Spleen (tissue), 11 donors: ENCODE data around the gene PPARA. TPM values are rescaled to one million over a fixed set of nuclear protein-coding genes. Genes with fewer than 3 reads are reported as not detected.

Source experiments
- DNase-seq: peaks from one replicate; pipeline ENCODE4 v3.0.0-alpha.2; 2020
- H3K27ac ChIP-seq, 8 donors: fragments of 200-600 bp; sonication (generic) in 7 of 8; 1 replicate in 4 of 8; 2 replicates in 4 of 8; pipeline versions ENCODE4 v1.5.0 to v1.8.0; 2016 to 2021; ENCODE audit warnings: inconsistent platforms in 4 of 8, mild to moderate bottlenecking in 4 of 8, moderate library complexity in 1 of 8
- H3K27me3 ChIP-seq, 7 donors: fragments of 200-600 bp; sonication (generic) in 6 of 7; replicated peaks in 1 of 7; 1 replicate in 4 of 7; 2 replicates in 3 of 7; pipeline versions ENCODE4 v1.5.0 to v1.8.0; 2016 to 2021; ENCODE audit warnings: inconsistent platforms in 3 of 7, mild to moderate bottlenecking in 1 of 7
- H3K36me3 ChIP-seq, 6 donors: fragments of 200-600 bp; sonication (generic) in 5 of 6; 1 replicate in 4 of 6; 2 replicates in 2 of 6; pipeline versions ENCODE4 v1.5.0 to v1.8.0; 2016 to 2021; ENCODE audit warnings: inconsistent platforms in 2 of 6
- H3K4me1 ChIP-seq, 6 donors: fragments of 200-600 bp; sonication (generic) in 5 of 6; 1 replicate in 3 of 6; 2 replicates in 3 of 6; pipeline versions ENCODE4 v1.5.0 to v1.8.0; 2016 to 2021; ENCODE audit warnings: inconsistent platforms in 3 of 6
- H3K4me3 ChIP-seq, 8 donors: fragments of 200-600 bp; sonication (generic) in 7 of 8; 1 replicate in 4 of 8; 2 replicates in 4 of 8; pipeline versions ENCODE4 v1.5.0 to v1.8.0; 2016 to 2021; ENCODE audit warnings: inconsistent platforms in 4 of 8, mild to moderate bottlenecking in 4 of 8, moderate library complexity in 2 of 8
- H3K9me3 ChIP-seq, 8 donors: fragments of 200-600 bp; sonication (generic) in 7 of 8; 1 replicate in 4 of 8; 2 replicates in 4 of 8; pipeline versions ENCODE4 v1.5.0 to v1.8.0; 2016 to 2021; ENCODE audit warnings: inconsistent platforms in 4 of 8
- CTCF ChIP-seq, 11 experiments: fragments of 200-600 bp in 7 of 11; fragments of 450-650 bp in 4 of 11; sonication (generic) in 4 of 11; IDR thresholded peaks in 8 of 11; conservative IDR thresholded peaks in 3 of 11; 1 replicate in 7 of 11; 2 replicates in 4 of 11; pipeline versions ENCODE4 v1.4.0 to v1.8.0; 2016 to 2021; ENCODE audit warnings: antibody characterized with exemption in 11 of 11, inconsistent platforms in 4 of 11, mild to moderate bottlenecking in 1 of 11
- POLR2A ChIP-seq, 3 donors: fragments of 450-650 bp; IDR thresholded peaks; one replicate each; pipeline ENCODE4 v1.5.1; 2017; ENCODE audit warnings: antibody characterized with exemption in 3 of 3, mild to moderate bottlenecking in 1 of 3
- POLR2AphosphoS5 ChIP-seq, 3 donors: sonication (generic); formaldehyde crosslinking; IDR thresholded peaks; one replicate each; pipeline ENCODE4 v1.5.1; 2017; ENCODE audit warnings: antibody characterized with exemption in 3 of 3
- WGBS, 5 donors: extraction: QIAGEN DNeasy Blood & Tissue Kit in 3 of 5; methylation state at CpG; one replicate each; pipeline versions ENCODE4 v1.1.5 to v1.1.7; 2013 to 2018; 5-methylcytosine and 5-hydroxymethylcytosine counted together
- intact Hi-C: fragments of 100-400 bp; cut with DNase I; formaldehyde crosslinking; loops from one replicate; pipeline ENCODE4 v1.15.0; 2023; ENCODE audit warnings: low total_unique reads
- polyA plus RNA-seq, 3 donors: library from polyadenylated mRNA; stranded (reverse); fragments of 200-250 nt; gene quantifications; one replicate each; pipeline ENCODE4 v1.2.1, GENCODE V29; 2013
- total RNA-seq, 7 donors: library from RNA; depleted of rRNA in 3 of 7; stranded (reverse); fragments of >200 nt in 3 of 7; fragmentation: NEBNext Ultra II Directional in 4 of 7; extraction: Animal tissue kit (Norgen Biotek cat#: 25700) in 4 of 7; gene quantifications; one replicate each; pipeline versions ENCODE4 v1.1.0 to v1.2.1, GENCODE V29; 2016 to 2021
- donor health status: healthy with polysubstance abuse.
- donor health status: DM: no; HTN: no; CAD: no; lungs with moderate emphysema.
- donor health status: DM: no; HTN: no; CAD: no.
- donor health status: Bipolar disorder and iron deficiency.
- donor health status: healthy.
- donor health status: DM: no; HTN: no; CAD: no.
- donor health status: DM: yes; HTN: yes; CAD: no.

Gene PPARA
- total and polyA plus RNA-seq, 10 donors: 2.0 to 40.9 (median 22.6) TPM

GRCh38 chr22:46113910-46114517, 36.3 kb upstream of the PPARA start:
- H3K27me3 ChIP-seq: no peaks in the 10 kb centered on the region
- DNase-seq: no peak
- peak overlapping the region in 7 of 8 donors; percentile 14 to 97 (median 65) for H3K27ac ChIP-seq
- intact Hi-C loops: no loop called here
- no peak overlapping the region for H3K4me3 ChIP-seq
- peaks cover 15 to 95% (median 68%) of the 10 kb centered on the region in 6 donors for H3K4me1 ChIP-seq
- H3K9me3 ChIP-seq: no peaks in the 10 kb centered on the region
- TF ChIP-seq CTCF (IDR thresholded peaks at IDR 0.05 in 8 of 11, conservative IDR thresholded peaks at IDR 0.05 in 3 of 11): no peak
- TF ChIP-seq POLR2AphosphoS5 (IDR thresholded peaks at IDR 0.05): peak in 1 of 3 donors; percentile 31
- TF ChIP-seq POLR2A (IDR thresholded peaks at IDR 0.05): no peak
- H3K36me3 ChIP-seq: peaks cover 0 to 57% (median 38%) of the 10 kb centered on the region in 6 donors
- 74 to 81% (median 77%) methylated on average over 6 to 21 of the region's 21 CpGs for WGBS, 5 donors

DNA sequence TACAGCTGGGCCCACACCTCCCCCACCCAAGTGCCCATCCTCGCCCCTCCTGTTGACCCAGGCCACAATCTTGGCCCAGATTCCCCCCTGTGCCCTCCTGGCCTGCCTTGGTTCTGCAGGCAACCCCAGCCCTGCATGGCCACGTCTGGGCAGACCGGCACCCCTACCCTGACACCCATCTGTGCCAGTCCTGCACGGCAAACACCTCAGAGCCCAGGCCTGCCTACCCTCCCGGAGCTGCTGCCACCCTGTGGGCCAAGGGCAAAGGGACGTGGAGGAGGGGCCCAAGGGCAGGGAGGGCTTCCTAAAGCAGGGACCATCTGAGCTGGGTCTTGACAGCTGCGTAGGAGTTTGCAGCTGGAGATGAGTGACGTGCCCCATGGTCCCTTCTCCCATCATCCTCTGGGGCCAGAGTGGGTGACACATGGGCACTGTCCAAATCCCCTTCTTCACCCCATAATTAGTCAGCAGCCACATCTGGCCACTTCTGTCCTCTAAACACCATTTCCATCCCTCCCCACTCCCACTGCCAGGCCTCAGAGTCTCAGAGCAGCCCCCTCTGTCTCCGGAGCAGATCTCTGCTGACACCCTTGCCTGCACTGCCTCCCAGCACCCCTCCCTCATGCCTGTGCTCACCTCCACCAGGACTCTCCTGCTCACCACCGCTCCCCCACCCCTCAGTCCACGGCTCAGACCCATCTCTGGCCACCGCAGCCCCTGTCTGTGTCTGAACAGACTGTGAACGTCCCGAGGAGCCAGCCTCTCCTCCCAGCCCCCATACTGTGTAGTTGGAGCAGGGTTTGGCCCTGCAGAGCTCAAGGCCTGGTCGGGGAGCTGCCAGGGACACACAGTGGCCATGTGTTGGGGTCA, 35.6 kb upstream of the PPARA start:
- peak overlapping the region in 6 of 8 donors; percentile 14 to 97 (median 66) for H3K27ac ChIP-seq
- 51 to 64% (median 56%) methylated on average over 11 to 15 of the region's 15 CpGs for WGBS, 5 donors

GRCh38 chr22:46115388-46115678, 35.0 kb upstream of the PPARA start:
- TF ChIP-seq POLR2A (IDR thresholded peaks at IDR 0.05) (no peak), CTCF (IDR thresholded peaks at IDR 0.05 in 8 of 11, conservative IDR thresholded peaks at IDR 0.05 in 3 of 11) (no peak), POLR2AphosphoS5 (IDR thresholded peaks at IDR 0.05) (peak in 1 of 3 donors; percentile 4)
- H3K4me1 ChIP-seq: peaks cover 10 to 95% (median 62%) of the 10 kb centered on the region in 6 donors
- intact Hi-C loops: no loop called here
- 64 to 80% (median 79%) methylated on average over 4 of the region's 4 CpGs for WGBS, 5 donors
- no peaks in the 10 kb centered on the region for H3K27me3 ChIP-seq
- H3K27ac ChIP-seq: peak overlapping the region in 6 of 8 donors; percentile 29 to 97 (median 66)
- no peak for DNase-seq
- H3K4me3 ChIP-seq: no peak overlapping the region
- H3K36me3 ChIP-seq: peaks cover 0 to 44% (median 27%) of the 10 kb centered on the region in 6 donors
- H3K9me3 ChIP-seq: no peaks in the 10 kb centered on the region

More for the DNA sequence above, 35.6 kb upstream of the PPARA start:
- H3K4me1 ChIP-seq: peaks cover 10 to 95% (median 66%) of the 10 kb centered on the region in 6 donors
- no peak for DNase-seq
- H3K36me3 ChIP-seq: peaks cover 0 to 50% (median 32%) of the 10 kb centered on the region in 6 donors
- H3K9me3 ChIP-seq: no peaks in the 10 kb centered on the region
- intact Hi-C loops: no loop called here
- TF ChIP-seq POLR2A (IDR thresholded peaks at IDR 0.05): no peak
- peak in 2 of 3 donors; percentile 48 to 68 for TF ChIP-seq POLR2AphosphoS5 (IDR thresholded peaks at IDR 0.05)
- no peak for TF ChIP-seq CTCF (IDR thresholded peaks at IDR 0.05 in 8 of 11, conservative IDR thresholded peaks at IDR 0.05 in 3 of 11)
- no peak overlapping the region for H3K4me3 ChIP-seq
- H3K27me3 ChIP-seq: no peaks in the 10 kb centered on the region
